Measurements from ENCODE around the gene CA10.

GRCh38 chr17:52150935-52151334 is 7.6 kb downstream of the CA10 start:
- TF ChIP-seq EP300 (IDR thresholded peaks at IDR 0.05) (no peak), CTCF (IDR thresholded peaks at IDR 0.05) (no peak), POLR2A (IDR thresholded peaks at IDR 0.05) (no peak)

All from gastroesophageal sphincter (tissue), 3 donors.